Tibial artery (tissue), 4 donors: ENCODE measurements around the gene SPATA24.

Source experiments
- DNase-seq, 2 donors: peaks; one replicate each; pipeline ENCODE4 v3.0.0-alpha.2; 2019
- H3K27ac ChIP-seq, 2 donors: fragments of 200-600 bp; sonication (generic) in 1 of 2; 1 replicate in 1 of 2; 2 replicates in 1 of 2; pipeline ENCODE4 v1.5.1; 2018 to 2019; ENCODE audit warnings: mild to moderate bottlenecking in 1 of 2
- H3K27me3 ChIP-seq, 2 donors: fragments of 200-600 bp; sonication (generic) in 1 of 2; one replicate each; pipeline versions ENCODE4 v1.5.1 to v1.6.0; 2016 to 2019
- H3K36me3 ChIP-seq, 3 donors: fragments of 200-600 bp; sonication (generic) in 2 of 3; one replicate each; pipeline ENCODE4 v1.5.1; 2016 to 2019; ENCODE audit warnings: mild to moderate bottlenecking in 2 of 3
- H3K4me1 ChIP-seq, 4 donors: fragments of 200-600 bp; sonication (generic) in 2 of 4; 1 replicate in 3 of 4; 2 replicates in 1 of 4; pipeline ENCODE4 v1.5.1; 2016 to 2019
- H3K4me3 ChIP-seq, 2 donors: fragments of 200-600 bp; sonication (generic) in 1 of 2; 1 replicate in 1 of 2; 2 replicates in 1 of 2; pipeline ENCODE4 v1.5.1; 2018 to 2019; ENCODE audit warnings: mild to moderate bottlenecking in 2 of 2
- H3K9me3 ChIP-seq, 3 donors: fragments of 200-600 bp; sonication (generic) in 1 of 3; one replicate each; pipeline ENCODE4 v1.5.1; 2016 to 2019
- CTCF ChIP-seq, 2 experiments: fragments of 200-600 bp in 1 of 2; fragments of 450-650 bp in 1 of 2; IDR thresholded peaks; one replicate each; pipeline ENCODE4 v1.5.1; 2017 to 2019; ENCODE audit warnings: antibody characterized with exemption in 2 of 2, mild to moderate bottlenecking in 1 of 2, moderate library complexity in 1 of 2
- intact Hi-C: fragments of 100-400 bp; cut with DNase I; formaldehyde crosslinking; loops from one replicate; pipeline ENCODE4 v1.15.0; 2023; ENCODE audit warnings: low total_unique reads

Gene SPATA24

GRCh38 chr5:139395844-139396640 lies 7.8 kb downstream of the SPATA24 start:
- H3K27ac ChIP-seq, result no peak overlapping the region
- no peaks in the 10 kb centered on the region for H3K36me3 ChIP-seq
- intact Hi-C loops, result no loop called here
- no peak overlapping the region for H3K4me3 ChIP-seq
- H3K27me3 ChIP-seq, result peaks cover 0 to 33% of the 10 kb centered on the region in 2 donors
- H3K4me1 ChIP-seq, result peaks cover 0 to 39% (median 17%) of the 10 kb centered on the region in 4 donors
- no peak for DNase-seq
- H3K9me3 ChIP-seq, result no peaks in the 10 kb centered on the region
- TF ChIP-seq CTCF (IDR thresholded peaks at IDR 0.05), result no peak

GRCh38 chr5:139394654-139395566 lies 9.0 kb downstream of the SPATA24 start, which contains the start of gene PROB1:
TSS of gene PROB1 (minus strand) at chr5:139395104. CDS start at chr5:139395081, 23 bp downstream.
- peak within 1 kb of the TSS; percentile 46 to 49 for H3K4me3 ChIP-seq
- intact Hi-C loops, result no loop called here

DNA sequence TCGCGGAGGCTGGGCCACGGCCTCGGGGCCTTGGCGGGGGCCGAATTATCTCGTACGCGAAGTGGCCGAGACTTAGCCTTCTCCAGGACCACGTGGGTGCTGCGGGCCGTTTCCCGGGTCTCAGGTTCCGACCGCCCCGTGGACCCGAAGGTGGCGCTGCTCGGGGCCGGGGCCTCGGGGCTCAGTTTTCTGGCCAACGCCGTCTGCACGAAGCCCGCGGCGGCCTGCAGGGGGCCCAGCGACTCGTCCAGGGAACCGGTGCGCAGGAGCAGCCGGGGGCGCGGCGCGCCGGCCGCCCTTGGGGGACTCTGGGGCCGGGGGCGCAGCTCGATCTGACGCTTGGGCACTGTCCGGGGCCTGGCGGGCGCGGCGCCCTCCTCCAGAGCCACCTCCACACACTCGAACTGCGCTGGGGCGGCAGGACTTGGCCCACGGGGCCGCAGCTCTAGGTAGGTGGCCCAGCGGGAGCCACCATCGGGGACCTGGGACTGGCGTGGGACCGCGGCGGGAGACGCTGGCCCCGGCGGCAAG lies 9.7 kb downstream of the SPATA24 start:
- peak in 1 of 2 experiments; percentile 12 for TF ChIP-seq CTCF (IDR thresholded peaks at IDR 0.05)
- Histone ChIP-seq H3K36me3 (no peaks in the 10 kb centered on the region), H3K27ac (peak overlapping the region in 1 of 2 donors; percentile 63), H3K27me3 (peaks cover 0 to 33% of the 10 kb centered on the region in 2 donors), H3K9me3 (no peaks in the 10 kb centered on the region), H3K4me1 (peaks cover 0 to 39% (median 17%) of the 10 kb centered on the region in 4 donors), H3K4me3 (peak overlapping the region; percentile 46 to 49)
- DNase-seq, result no peak
- intact Hi-C loops, result no loop called here

More at GRCh38 chr5:139394654-139395566, 9.0 kb downstream of the SPATA24 start, which contains the start of gene PROB1:
- Histone ChIP-seq H3K36me3 (no peaks in the 10 kb centered on the region), H3K27ac (peak within 1 kb of the TSS; percentile 22 to 63), H3K9me3 (no peaks in the 10 kb centered on the region), H3K4me1 (peaks cover 0 to 39% (median 17%) of the 10 kb centered on the region in 4 donors), H3K27me3 (peaks cover 0 to 33% of the 10 kb centered on the region in 2 donors)
- no peak for DNase-seq
- TF ChIP-seq CTCF (IDR thresholded peaks at IDR 0.05), result no peak

GRCh38 chr5:139393497-139394122 lies 10.3 kb downstream of the SPATA24 start:
- peaks cover 0 to 33% of the 10 kb centered on the region in 2 donors for H3K27me3 ChIP-seq
- no peak for TF ChIP-seq CTCF (IDR thresholded peaks at IDR 0.05)
- peak overlapping the region; percentile 46 to 49 for H3K4me3 ChIP-seq
- no peaks in the 10 kb centered on the region for H3K9me3 ChIP-seq
- no peaks in the 10 kb centered on the region for H3K36me3 ChIP-seq
- DNase-seq, result no peak
- H3K27ac ChIP-seq, result no peak overlapping the region
- intact Hi-C loops, result no loop called here
- peaks cover 0 to 41% (median 17%) of the 10 kb centered on the region in 4 donors for H3K4me1 ChIP-seq
